ENCODE measurements around the gene GRM4.

DNA sequence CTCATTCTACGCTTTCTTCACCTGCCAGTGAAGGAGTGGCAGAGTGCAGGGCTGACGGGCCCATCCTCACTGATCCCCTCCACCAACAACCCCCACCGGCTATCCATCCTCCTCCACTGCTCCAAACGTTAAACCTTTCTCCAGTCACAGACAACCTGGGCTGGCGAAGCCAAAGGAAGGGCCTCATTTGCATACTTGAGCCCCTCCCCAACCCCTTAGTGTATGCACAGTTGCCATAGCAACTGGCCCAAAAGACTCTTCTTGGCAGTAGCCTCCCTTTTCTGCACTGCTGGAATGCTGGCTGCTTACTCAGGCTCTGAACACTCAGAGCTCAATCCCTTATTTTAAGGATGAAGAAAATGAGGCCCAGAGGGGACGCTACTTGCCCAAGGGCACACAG lies 130.3 kb downstream of the GRM4 start:
- TF ChIP-seq ZNF274 (IDR thresholded peaks at IDR 0.05; ENCODE audit: low read depth, low read length) (no peak), SUZ12 (IDR thresholded peaks at IDR 0.05; ENCODE audit: extremely low read depth, insufficient read depth, insufficient read length) (no peak), YY1 (IDR thresholded peaks at IDR 0.05; ENCODE audit: insufficient read depth, insufficient read length) (no peak)
